SU-DHL-6 (cell line): Measurements from ENCODE around the gene IQGAP1.

Experiments used
- H2AFZ ChIP-seq: fragments of 200-600 bp; sonication (generic); 2 replicates; pipeline ENCODE4 v1.6.1; 2014; ENCODE audit warnings: low read depth, mild to moderate bottlenecking, moderate library complexity, mixed read lengths, antibody characterized with exemption, low read length; ENCODE audit not compliant: severe bottlenecking
- H3F3A ChIP-seq: fragments of 200-600 bp; shearing (Covaris generic); 2 replicates; pipeline ENCODE4 v1.6.0; 2016; ENCODE audit warnings: antibody characterized with exemption, mild to moderate bottlenecking; ENCODE audit not compliant: insufficient read depth
- H3K27ac ChIP-seq: fragments of 200-600 bp; sonication (generic); 2 replicates; pipeline ENCODE4 v1.5.1; 2016; ENCODE audit warnings: low read depth, mild to moderate bottlenecking, low read length, moderate library complexity, mixed read lengths
- H3K27me3 ChIP-seq: fragments of 200-600 bp; sonication (generic), shearing (Covaris generic); 2 replicates; pipeline ENCODE4 v1.6.0; 2014; ENCODE audit warnings: mild to moderate bottlenecking, low read length
- H3K36me3 ChIP-seq: fragments of 200-600 bp; sonication (generic); 2 replicates; pipeline ENCODE4 v1.6.1; 2014; ENCODE audit warnings: mild to moderate bottlenecking, low read length, mixed read lengths
- H3K4me2 ChIP-seq: fragments of 300-600, 200-600 bp; shearing (Covaris generic), sonication (generic); 2 replicates; pipeline ENCODE4 v1.6.0; 2014; ENCODE audit warnings: low read length, low read depth, mild to moderate bottlenecking; ENCODE audit not compliant: poor library complexity, severe bottlenecking
- H3K4me3 ChIP-seq: fragments of 200-600 bp; sonication (generic); 2 replicates; pipeline ENCODE4 v1.5.1; 2014; ENCODE audit warnings: antibody characterized with exemption, low read length, mild to moderate bottlenecking, mixed read lengths; ENCODE audit not compliant: insufficient read depth, poor library complexity, severe bottlenecking
- H3K79me2 ChIP-seq: fragments of 200-600 bp; sonication (generic); 2 replicates; pipeline ENCODE4 v1.6.1; 2014; ENCODE audit warnings: mild to moderate bottlenecking, low read length, moderate library complexity; ENCODE audit not compliant: insufficient read depth
- H3K9ac ChIP-seq: fragments of 200-600 bp; sonication (generic); 2 replicates; pipeline ENCODE4 v1.7.0; 2014; ENCODE audit warnings: mild to moderate bottlenecking, low read length
- H3K9me2 ChIP-seq: fragments of 200-600 bp; sonication (generic); replicated peaks from 2 replicates; pipeline ENCODE4 v1.6.1; 2014; ENCODE audit warnings: low read length; ENCODE audit not compliant: insufficient read depth
- H3K9me3 ChIP-seq: fragments of 200-600 bp; sonication (generic); 2 replicates; pipeline ENCODE4 v1.6.1; 2014; ENCODE audit warnings: low read length, mixed read lengths; ENCODE audit not compliant: insufficient read depth
- H4K20me1 ChIP-seq: fragments of 200-600 bp; sonication (generic); 2 replicates; pipeline ENCODE4 v1.6.1; 2014; ENCODE audit warnings: low read depth, mild to moderate bottlenecking, antibody characterized with exemption, low read length, moderate library complexity, mixed read lengths
- EZH2phosphoT487 ChIP-seq: fragments of 200-600 bp; sonication (generic), shearing (Covaris generic); conservative IDR thresholded peaks from 2 replicates; pipeline ENCODE4 v1.6.1; 2018; ENCODE audit warnings: mild to moderate bottlenecking, antibody characterized with exemption, low read length, moderate library complexity, mixed read lengths
- TF ChIP-seq, protein P1 (sequence below): fragments of 200-600 bp; sonication (generic); IDR thresholded peaks from one replicate; pipeline ENCODE4 v1.5.1; 2017; ENCODE audit warnings: antibody characterized with exemption, mild to moderate bottlenecking, low read length, moderate library complexity; ENCODE audit not compliant: insufficient read depth, poor library complexity, severe bottlenecking

The IQGAP1 gene

DNA sequence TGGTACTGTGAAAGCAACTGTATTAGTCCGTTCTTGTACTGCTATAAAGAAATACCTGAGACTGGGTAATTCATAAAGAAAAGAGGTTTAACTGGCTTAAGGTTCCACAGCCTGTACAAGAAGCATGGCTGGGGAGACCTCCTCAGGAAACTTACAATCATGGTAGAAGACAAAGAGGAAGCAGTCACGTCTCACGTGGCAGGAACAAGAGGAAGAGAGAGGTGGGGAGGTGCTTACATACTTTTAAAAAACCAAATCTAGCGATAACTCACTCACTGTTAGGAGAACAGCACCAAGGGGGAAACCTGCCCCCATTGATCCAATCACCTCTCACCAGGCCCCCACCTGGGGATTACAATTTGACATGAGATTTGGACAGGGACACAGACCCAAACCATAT lies 48.9 kb downstream of the IQGAP1 start:
- Histone ChIP-seq H3K4me2 (no peak overlapping the region), H3K9me2 (no peaks in the 10 kb centered on the region), H3K4me3 (no peak overlapping the region), H3K27ac (no peak overlapping the region), H3F3A (no peaks in the 10 kb centered on the region), H3K9ac (no peak overlapping the region), H3K36me3 (peaks cover 19% of the 10 kb centered on the region), H2AFZ (no peak overlapping the region), H3K79me2 (no peaks in the 10 kb centered on the region; the same call in 1 of the 2 replicates), H3K9me3 (no peaks in the 10 kb centered on the region), H3K27me3 (no peaks in the 10 kb centered on the region), H4K20me1 (no peaks in the 10 kb centered on the region)
- TF ChIP-seq, protein P1, sequence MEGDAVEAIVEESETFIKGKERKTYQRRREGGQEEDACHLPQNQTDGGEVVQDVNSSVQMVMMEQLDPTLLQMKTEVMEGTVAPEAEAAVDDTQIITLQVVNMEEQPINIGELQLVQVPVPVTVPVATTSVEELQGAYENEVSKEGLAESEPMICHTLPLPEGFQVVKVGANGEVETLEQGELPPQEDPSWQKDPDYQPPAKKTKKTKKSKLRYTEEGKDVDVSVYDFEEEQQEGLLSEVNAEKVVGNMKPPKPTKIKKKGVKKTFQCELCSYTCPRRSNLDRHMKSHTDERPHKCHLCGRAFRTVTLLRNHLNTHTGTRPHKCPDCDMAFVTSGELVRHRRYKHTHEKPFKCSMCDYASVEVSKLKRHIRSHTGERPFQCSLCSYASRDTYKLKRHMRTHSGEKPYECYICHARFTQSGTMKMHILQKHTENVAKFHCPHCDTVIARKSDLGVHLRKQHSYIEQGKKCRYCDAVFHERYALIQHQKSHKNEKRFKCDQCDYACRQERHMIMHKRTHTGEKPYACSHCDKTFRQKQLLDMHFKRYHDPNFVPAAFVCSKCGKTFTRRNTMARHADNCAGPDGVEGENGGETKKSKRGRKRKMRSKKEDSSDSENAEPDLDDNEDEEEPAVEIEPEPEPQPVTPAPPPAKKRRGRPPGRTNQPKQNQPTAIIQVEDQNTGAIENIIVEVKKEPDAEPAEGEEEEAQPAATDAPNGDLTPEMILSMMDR, result no peak
- TF ChIP-seq EZH2phosphoT487, result no peak

DNA sequence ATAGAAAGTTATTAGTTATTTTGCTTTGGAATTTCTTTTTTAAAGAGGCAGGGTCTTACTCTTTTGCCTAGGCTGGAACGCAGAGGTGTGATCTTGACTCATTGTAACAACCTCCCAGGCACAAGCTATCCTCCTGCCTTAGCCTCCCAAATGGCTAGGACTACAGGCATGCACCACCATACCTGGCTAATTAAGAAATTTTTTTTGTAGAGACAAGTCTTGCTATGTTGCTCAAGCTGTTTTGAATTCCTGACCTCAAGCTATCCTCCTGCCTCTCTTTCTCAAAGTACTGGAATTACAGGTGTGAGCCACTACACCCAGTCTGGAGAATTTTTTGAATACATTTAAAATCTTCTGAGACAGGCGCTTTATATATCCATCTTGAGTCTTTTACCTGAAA lies 49.5 kb downstream of the IQGAP1 start:
- no peak overlapping the region for H2AFZ ChIP-seq
- H3K4me2 ChIP-seq, result no peak overlapping the region
- H3K27me3 ChIP-seq, result no peaks in the 10 kb centered on the region
- H3K4me3 ChIP-seq, result no peak overlapping the region
- H3K9ac ChIP-seq, result no peak overlapping the region
- H3K27ac ChIP-seq, result no peak overlapping the region
- H3K36me3 ChIP-seq, result peaks cover 23% of the 10 kb centered on the region
- H3K9me2 ChIP-seq, result no peaks in the 10 kb centered on the region
- H4K20me1 ChIP-seq, result no peaks in the 10 kb centered on the region
- TF ChIP-seq EZH2phosphoT487, result no peak
- TF ChIP-seq, protein P1, result no peak
- no peaks in the 10 kb centered on the region for H3K9me3 ChIP-seq
- no peaks in the 10 kb centered on the region; the same call in 1 of the 2 replicates for H3K79me2 ChIP-seq
- H3F3A ChIP-seq, result no peaks in the 10 kb centered on the region

DNA sequence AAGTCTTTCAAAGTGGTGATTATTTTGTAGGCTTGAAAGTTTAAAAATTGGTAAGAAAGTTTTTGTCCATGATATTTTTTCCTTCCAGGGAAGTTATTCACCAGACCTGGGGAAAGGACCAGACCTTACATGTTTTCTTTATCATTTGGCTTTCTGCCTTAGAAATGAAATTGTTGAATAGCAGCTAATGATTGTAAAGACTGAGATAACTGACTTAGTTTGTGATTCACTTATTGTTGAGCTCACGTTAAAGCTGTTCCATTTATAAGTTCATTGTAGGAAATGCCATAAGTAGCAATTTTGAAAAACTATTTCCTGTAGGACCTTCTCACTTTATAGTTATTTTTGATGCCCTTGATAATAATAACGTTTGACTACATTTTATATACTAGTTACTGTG lies 51.9 kb downstream of the IQGAP1 start:
- H3K36me3 ChIP-seq, result peaks cover 23% of the 10 kb centered on the region
- no peaks in the 10 kb centered on the region for H4K20me1 ChIP-seq
- no peak overlapping the region for H2AFZ ChIP-seq

More for the DNA sequence above, 51.9 kb downstream of the IQGAP1 start:
- no peaks in the 10 kb centered on the region for H3K9me2 ChIP-seq
- no peaks in the 10 kb centered on the region for H3F3A ChIP-seq
- no peaks in the 10 kb centered on the region for H3K9me3 ChIP-seq
- H3K27ac ChIP-seq, result no peak overlapping the region
- TF ChIP-seq EZH2phosphoT487, result no peak
- TF ChIP-seq, protein P1, result no peak
- H3K27me3 ChIP-seq, result no peaks in the 10 kb centered on the region
- no peaks in the 10 kb centered on the region; the same call in 1 of the 2 replicates for H3K79me2 ChIP-seq
- no peak overlapping the region for H3K4me2 ChIP-seq
- no peak overlapping the region for H3K9ac ChIP-seq
- H3K4me3 ChIP-seq, result no peak overlapping the region
